ENCODE measurements around the gene ATP9B.

The ATP9B gene

GRCh38 chr18:79420033-79420745 is 351.0 kb downstream of the ATP9B start:
- no peak for DNase-seq

- no peak for DNase-seq
Observed at GRCh38 chr18:79421275-79421857, 352.2 kb downstream of the ATP9B start.

- no peak for DNase-seq
Observed at GRCh38 chr18:79422022-79422782, 353.0 kb downstream of the ATP9B start.

GRCh38 chr18:79422783-79423165 is 353.6 kb downstream of the ATP9B start:
- DNase-seq: no peak

GRCh38 chr18:79423211-79424007 is 354.2 kb downstream of the ATP9B start:
- DNase-seq: no peak

- no peak for DNase-seq
Observed at GRCh38 chr18:79424008-79424565, 354.9 kb downstream of the ATP9B start.

GRCh38 chr18:79424880-79425568 is 355.8 kb downstream of the ATP9B start:
- DNase-seq: no peak

- no peak for DNase-seq
Observed at GRCh38 chr18:79425569-79425886, 356.3 kb downstream of the ATP9B start.

- DNase-seq: no peak
Observed at GRCh38 chr18:79426376-79427300, 357.4 kb downstream of the ATP9B start.

- no peak for DNase-seq
Observed at GRCh38 chr18:79427368-79428225, 358.4 kb downstream of the ATP9B start.
